ENCODE data around the gene EPHB1. TPM values are rescaled to one million over a fixed set of nuclear protein-coding genes. Genes with fewer than 3 reads are reported as not detected.
A peak's percentile ranks its signal among the peaks of the same experiment; 100 is the strongest.
"Not testable (repeated sequence)": the region's sequence is repeated elsewhere in the genome, so short reads cannot be mapped to it uniquely, and the experiment has no call there.

EPHB1 gene
- total RNA-seq, 4 donors from 2014 or later, result 2.3 to 5.6 (median 4.6) TPM

DNA sequence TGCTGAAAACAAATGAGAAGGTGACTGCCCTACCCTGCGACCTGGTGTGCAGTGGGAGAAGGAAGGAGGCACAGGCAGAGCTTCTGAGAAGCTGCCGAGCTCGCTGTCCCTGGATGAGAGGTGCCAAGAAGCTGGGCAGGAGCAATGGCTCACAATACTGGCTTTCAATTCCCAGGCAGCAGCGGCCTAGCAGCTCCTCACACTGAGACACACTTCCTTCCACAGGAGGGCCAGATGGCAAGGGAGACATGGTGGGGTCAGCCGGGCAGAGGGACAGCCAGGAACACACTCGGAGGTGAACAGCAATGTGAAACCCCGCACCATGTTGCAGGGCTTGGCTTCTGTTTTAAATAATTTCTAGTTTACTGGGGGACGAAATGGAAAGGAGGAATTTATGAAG lies 314.6 kb downstream of the EPHB1 start:
- 82 to 86% methylated on average over 7 to 8 of the region's 8 CpGs for WGBS, 2 donors
- Histone ChIP-seq H3K9me3 (no peaks in the 10 kb centered on the region), H3K27ac (no peak overlapping the region), H3K36me3 (no peaks in the 10 kb centered on the region), H3K4me1 (no peaks in the 10 kb centered on the region), H3K27me3 (no peaks in the 10 kb centered on the region), H3K4me3 (replicated peaks in 1 of 3) (no peak overlapping the region)
- intact Hi-C loops (cut with DNase I), result no loop called here
- DNase-seq, result no peak
- TF ChIP-seq, protein P1, sequence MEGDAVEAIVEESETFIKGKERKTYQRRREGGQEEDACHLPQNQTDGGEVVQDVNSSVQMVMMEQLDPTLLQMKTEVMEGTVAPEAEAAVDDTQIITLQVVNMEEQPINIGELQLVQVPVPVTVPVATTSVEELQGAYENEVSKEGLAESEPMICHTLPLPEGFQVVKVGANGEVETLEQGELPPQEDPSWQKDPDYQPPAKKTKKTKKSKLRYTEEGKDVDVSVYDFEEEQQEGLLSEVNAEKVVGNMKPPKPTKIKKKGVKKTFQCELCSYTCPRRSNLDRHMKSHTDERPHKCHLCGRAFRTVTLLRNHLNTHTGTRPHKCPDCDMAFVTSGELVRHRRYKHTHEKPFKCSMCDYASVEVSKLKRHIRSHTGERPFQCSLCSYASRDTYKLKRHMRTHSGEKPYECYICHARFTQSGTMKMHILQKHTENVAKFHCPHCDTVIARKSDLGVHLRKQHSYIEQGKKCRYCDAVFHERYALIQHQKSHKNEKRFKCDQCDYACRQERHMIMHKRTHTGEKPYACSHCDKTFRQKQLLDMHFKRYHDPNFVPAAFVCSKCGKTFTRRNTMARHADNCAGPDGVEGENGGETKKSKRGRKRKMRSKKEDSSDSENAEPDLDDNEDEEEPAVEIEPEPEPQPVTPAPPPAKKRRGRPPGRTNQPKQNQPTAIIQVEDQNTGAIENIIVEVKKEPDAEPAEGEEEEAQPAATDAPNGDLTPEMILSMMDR (IDR thresholded peaks at IDR 0.05), result no peak
- no peak for TF ChIP-seq POLR2A (IDR thresholded peaks at IDR 0.05)

DNA sequence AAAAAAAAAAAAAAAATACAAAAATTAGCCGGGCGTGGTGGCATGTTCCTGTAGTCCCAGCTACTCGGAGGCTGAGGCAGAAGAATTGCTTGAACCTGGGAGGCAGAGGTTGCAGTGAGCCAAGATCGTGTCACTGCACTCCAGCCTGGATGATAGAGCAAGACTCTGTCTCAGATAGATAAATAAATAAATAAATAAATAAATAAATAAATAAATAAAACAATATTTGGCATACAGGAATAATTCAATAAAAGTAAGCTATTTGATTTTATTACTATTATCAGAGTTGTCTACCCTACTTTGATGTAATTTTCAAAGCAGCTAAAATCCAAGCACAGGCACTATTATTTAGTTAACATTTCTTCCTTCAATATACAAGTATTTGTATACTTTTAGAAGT lies 319.5 kb downstream of the EPHB1 start:
- H3K4me1 ChIP-seq; H3K36me3 ChIP-seq; H3K27ac ChIP-seq; H3K4me3 ChIP-seq (replicated peaks in 1 of 3); intact Hi-C loops (cut with DNase I); H3K9me3 ChIP-seq; DNase-seq; H3K27me3 ChIP-seq: not testable (repeated sequence)
- 93% methylated on average over 4 of the region's 4 CpGs for WGBS, 2 donors

DNA sequence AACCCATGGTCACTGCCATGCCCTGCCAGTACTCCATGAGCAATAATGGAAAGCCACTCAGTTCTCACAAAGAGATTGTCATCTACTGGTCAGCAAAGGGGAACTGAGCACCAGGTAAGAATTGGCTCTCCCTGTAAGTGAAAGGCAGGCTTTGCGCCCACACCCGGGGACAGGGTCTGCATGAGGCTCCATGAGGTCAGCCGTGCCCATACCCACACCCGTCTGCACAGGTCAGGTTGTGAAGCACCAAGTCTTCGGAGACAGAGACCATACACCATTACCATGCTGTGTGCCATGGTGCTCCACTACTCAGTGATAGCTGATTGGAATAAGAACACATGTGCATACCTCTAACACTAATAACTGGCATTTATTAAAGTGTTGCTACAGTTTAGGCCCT lies 322.9 kb downstream of the EPHB1 start:
- Histone ChIP-seq H3K4me3 (replicated peaks in 1 of 3) (no peak overlapping the region), H3K36me3 (no peaks in the 10 kb centered on the region), H3K27me3 (no peaks in the 10 kb centered on the region), H3K4me1 (no peaks in the 10 kb centered on the region), H3K27ac (no peak overlapping the region), H3K9me3 (no peaks in the 10 kb centered on the region)
- DNase-seq, result no peak
- intact Hi-C loops (cut with DNase I), result no loop called here
- TF ChIP-seq, protein P1 (IDR thresholded peaks at IDR 0.05), result no peak
- TF ChIP-seq POLR2A (IDR thresholded peaks at IDR 0.05), result no peak
- WGBS, 2 donors, result 75 to 90% methylated on average over 2 to 4 of the region's 5 CpGs

DNA sequence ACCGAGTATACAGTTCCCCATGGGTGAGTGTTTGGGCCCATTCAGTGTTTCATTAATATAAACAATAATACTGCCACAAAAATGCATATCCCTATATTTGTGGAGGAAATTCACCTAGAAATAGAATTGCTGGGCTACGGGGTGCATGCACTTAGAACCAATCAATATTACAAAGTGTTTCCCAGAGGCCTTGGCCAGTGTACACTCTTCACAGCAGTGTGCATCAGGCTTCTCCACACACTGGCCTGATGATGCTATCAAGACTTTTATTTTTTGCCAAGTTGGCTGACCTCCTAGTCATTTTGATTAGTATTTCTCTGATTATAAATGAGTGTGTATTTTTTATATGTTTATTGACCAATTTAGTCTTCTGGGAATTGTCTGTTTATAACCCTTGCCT lies 323.7 kb downstream of the EPHB1 start:
- 78 to 79% methylated on average over 2 of the region's 2 CpGs for WGBS, 2 donors
- no peak overlapping the region for H3K27ac ChIP-seq
- no peak overlapping the region for H3K4me3 ChIP-seq (replicated peaks in 1 of 3)
- no peaks in the 10 kb centered on the region for H3K36me3 ChIP-seq
- no peaks in the 10 kb centered on the region for H3K4me1 ChIP-seq
- TF ChIP-seq, protein P1 (IDR thresholded peaks at IDR 0.05), result no peak
- TF ChIP-seq POLR2A (IDR thresholded peaks at IDR 0.05), result no peak
- DNase-seq, result no peak
- H3K9me3 ChIP-seq, result no peaks in the 10 kb centered on the region
- no peaks in the 10 kb centered on the region for H3K27me3 ChIP-seq
- intact Hi-C loops (cut with DNase I), result no loop called here

DNA sequence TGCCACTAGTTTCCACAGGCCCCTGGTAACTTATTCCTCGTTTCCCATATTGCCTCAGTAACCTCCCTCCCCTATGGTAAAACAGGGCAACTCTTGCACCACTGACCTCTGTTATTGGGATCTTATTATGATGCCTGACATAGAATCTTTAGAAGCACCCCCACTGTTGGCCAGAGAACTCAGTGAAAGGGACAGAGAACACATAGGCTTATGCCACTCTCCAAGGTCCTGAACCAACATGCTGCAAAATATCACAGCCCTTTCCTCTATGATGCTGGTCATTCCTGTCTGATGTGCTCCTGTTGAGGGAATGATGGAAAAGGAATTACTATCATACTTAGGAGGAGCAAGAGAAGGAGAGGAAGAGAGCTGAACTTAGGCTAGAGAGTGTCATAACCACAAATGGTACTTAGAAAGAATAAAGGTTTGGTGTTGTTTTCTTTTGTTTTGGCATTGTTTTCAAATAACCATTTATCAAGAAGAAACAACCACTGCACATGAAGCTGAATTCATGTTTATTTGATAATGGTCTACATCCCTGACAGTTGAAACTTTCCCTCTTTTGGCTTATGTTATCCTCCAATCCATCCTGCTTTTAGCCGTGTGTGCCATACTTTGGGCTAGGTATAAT lies 330.2 kb downstream of the EPHB1 start:
- no peaks in the 10 kb centered on the region for H3K27me3 ChIP-seq
- intact Hi-C loops (cut with DNase I), result no loop called here
- H3K4me1 ChIP-seq, result no peaks in the 10 kb centered on the region
- no peak for TF ChIP-seq POLR2A (IDR thresholded peaks at IDR 0.05)
- TF ChIP-seq, protein P1 (IDR thresholded peaks at IDR 0.05), result no peak
- no peak overlapping the region for H3K4me3 ChIP-seq (replicated peaks in 1 of 3)
- DNase-seq, result peak in 1 of 2 donors; percentile 15
- H3K27ac ChIP-seq, result no peak overlapping the region
- no peaks in the 10 kb centered on the region for H3K36me3 ChIP-seq
- no peaks in the 10 kb centered on the region for H3K9me3 ChIP-seq
- 88 to 91% methylated on average over 2 of the region's 2 CpGs for WGBS, 2 donors

Measured in thyroid gland (tissue), 4 donors.